K562 (cell line): ENCODE measurements around the gene NAPA. TPM values are rescaled to one million over a fixed set of nuclear protein-coding genes. Genes with fewer than 3 reads are reported as not detected.
A peak's percentile ranks its signal among the peaks of the same experiment; 100 is the strongest.

ENCODE experiments used
- ADNP ChIP-seq: fragments of 200-800 bp; sonication (Bioruptor generic); IDR thresholded peaks from 2 replicates; pipeline ENCODE4 v1.6.1; 2016; ENCODE audit warnings: missing genetic modification characterization, missing compliant biosample characterization
- CREB1 ChIP-seq, 2 experiments: sonication (generic) in 1 of 2; formaldehyde crosslinking in 1 of 2; IDR thresholded peaks; 2 replicates each; pipeline versions ENCODE4 v1.6.1 to v1.8.0; 2012 to 2022; ENCODE audit warnings: inconsistent platforms in 1 of 2, mild to moderate bottlenecking in 1 of 2, missing genetic modification reagents in 1 of 2, moderate library complexity in 1 of 2
- ETV1 ChIP-seq: fragments of 450-650 bp; conservative IDR thresholded peaks from 2 replicates; pipeline ENCODE4 v1.6.1; 2016; ENCODE audit warnings: missing genetic modification characterization, control low read depth, low read depth, missing compliant biosample characterization
- FOXJ3 ChIP-seq: sonication (generic); formaldehyde crosslinking; IDR thresholded peaks from 2 replicates; pipeline ENCODE4 v1.4.0; 2020; ENCODE audit warnings: mild to moderate bottlenecking, missing genetic modification reagents
- FOXK1 ChIP-seq: sonication (generic); formaldehyde crosslinking; IDR thresholded peaks from 2 replicates; pipeline ENCODE4 v1.8.0; 2022; ENCODE audit warnings: missing genetic modification reagents, mild to moderate bottlenecking, borderline replicate concordance
- KDM2B ChIP-seq: fragments of 250-450 bp; sonication (Bioruptor Pico); IDR thresholded peaks from 2 replicates; pipeline ENCODE4 v1.8.0; 2021; ENCODE audit warnings: mild to moderate bottlenecking, moderate library complexity
- NR1H2 ChIP-seq: sonication (generic); formaldehyde crosslinking; IDR thresholded peaks from 2 replicates; pipeline ENCODE4 v1.4.0; 2020; ENCODE audit warnings: mild to moderate bottlenecking, missing genetic modification reagents
- PPARD ChIP-seq: fragments of 250-450 bp; sonication (Bioruptor Pico); IDR thresholded peaks from 2 replicates; pipeline ENCODE4 v1.8.0; 2022; ENCODE audit warnings: inconsistent platforms, mild to moderate bottlenecking, moderate library complexity
- PTTG1 ChIP-seq: fragments of 450-650 bp; IDR thresholded peaks from 2 replicates; pipeline ENCODE4 v1.6.1; 2016; ENCODE audit warnings: low read depth, mild to moderate bottlenecking, missing genetic modification characterization, missing compliant biosample characterization
- SRSF7 ChIP-seq: fragments of 200-400 bp; formaldehyde crosslinking; optimal IDR thresholded peaks from 2 replicates; pipeline ENCODE3; 2017; ENCODE audit warnings: mild to moderate bottlenecking, low read depth, low read length
- TBL1XR1 ChIP-seq, 2 experiments: IDR thresholded peaks; 2 replicates each; pipeline ENCODE4 v1.6.1; 2012; ENCODE audit warnings: improper control_type of control experiment in 2 of 2, low read length in 2 of 2, mild to moderate bottlenecking in 1 of 2
- TEAD2 ChIP-seq: fragments of 450-650 bp; IDR thresholded peaks from 2 replicates; pipeline ENCODE4 v1.6.1; 2016; ENCODE audit warnings: missing genetic modification characterization, control low read depth, missing compliant biosample characterization
- polyA plus RNA-seq, 8 experiments: library from polyadenylated mRNA; depleted of rRNA in 4 of 8; stranded (reverse) in 5 of 8; unstranded in 3 of 8; fragments of >200 nt; fragmentation: Nextera tagmentation in 2 of 8; fragmentation: Illumina TruSeq in 1 of 8; extraction: Ambion mirVana in 2 of 8; extraction: Trizol in 1 of 8; gene quantifications; 2 replicates each; pipeline versions ENCODE4 v1.2.1 to v1.2.3, GENCODE V29; 2011 to 2014; ENCODE audit warnings: inconsistent platforms in 1 of 8, missing spikeins in 1 of 8
- total RNA-seq, 7 experiments: library from RNA; depleted of rRNA in 6 of 7; stranded (reverse); fragments of >200 nt in 6 of 7; fragmentation: Illumina TruSeq in 2 of 7; extraction: Trizol in 2 of 7; gene quantifications; 2 replicates each; pipeline versions ENCODE4 v1.2.1 to v1.2.3, GENCODE V29; 2011 to 2021; ENCODE audit warnings: low replicate concordance in 1 of 7
- TF ChIP-seq, protein P1 (sequence below): fragments of 200-600 bp; sonication (generic); IDR thresholded peaks from one replicate; pipeline ENCODE4 v1.6.1; 2012; ENCODE audit warnings: mild to moderate bottlenecking, low read depth, low read length, inconsistent platforms
- TF ChIP-seq, protein P2 (sequence below): sonication (generic); formaldehyde crosslinking; IDR thresholded peaks from 2 replicates; pipeline ENCODE4 v1.8.0; 2022; ENCODE audit warnings: missing genetic modification reagents, mild to moderate bottlenecking, moderate library complexity, borderline replicate concordance
- TF ChIP-seq, protein P3 (sequence below): sonication (generic); formaldehyde crosslinking; IDR thresholded peaks from 2 replicates; pipeline ENCODE4 v1.9.0; 2022; ENCODE audit warnings: mild to moderate bottlenecking, missing genetic modification reagents

Gene NAPA
- total and polyA plus RNA-seq, 9 of the 15 experiments (the other 6 are each of a cell fraction or from before 2014, with no cell fraction given) = 5.4 to 98.6 (median 77.5) TPM

DNA sequence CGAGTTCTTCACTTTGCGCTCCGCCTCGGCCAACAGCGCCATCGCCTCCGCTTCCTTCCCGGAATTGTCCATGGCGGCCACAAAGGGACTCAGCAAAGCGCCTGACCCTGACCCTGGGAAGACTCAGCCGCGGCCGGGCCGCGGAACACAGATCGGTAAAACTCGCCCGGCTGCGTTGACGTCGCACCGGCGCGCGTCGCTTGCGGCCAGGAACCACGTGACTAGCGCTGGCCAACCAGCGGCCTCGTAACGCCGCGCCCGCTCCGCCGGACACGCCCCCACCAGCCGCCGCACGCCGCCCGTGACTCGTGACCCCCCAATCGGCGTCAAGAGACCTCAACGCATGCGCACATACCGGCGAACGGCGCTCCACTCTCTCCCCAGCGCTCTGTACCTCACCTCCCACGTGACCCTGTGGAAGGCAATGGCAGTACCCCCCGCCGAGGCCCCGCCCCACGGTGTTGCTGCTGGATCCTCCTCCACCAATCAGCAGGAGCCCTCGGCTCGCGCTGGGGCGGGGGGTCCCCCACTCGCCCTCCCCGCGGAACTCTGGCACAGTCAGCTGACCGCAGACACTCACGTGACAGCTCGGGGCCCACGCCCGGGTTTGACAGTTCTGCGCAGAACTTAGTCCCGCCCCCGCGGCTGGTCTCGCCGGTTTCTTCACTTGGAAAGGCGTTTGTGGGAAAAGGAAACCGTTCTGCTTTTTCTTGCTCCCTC, at the start of gene NAPA (continued):
- TF ChIP-seq, protein P1, sequence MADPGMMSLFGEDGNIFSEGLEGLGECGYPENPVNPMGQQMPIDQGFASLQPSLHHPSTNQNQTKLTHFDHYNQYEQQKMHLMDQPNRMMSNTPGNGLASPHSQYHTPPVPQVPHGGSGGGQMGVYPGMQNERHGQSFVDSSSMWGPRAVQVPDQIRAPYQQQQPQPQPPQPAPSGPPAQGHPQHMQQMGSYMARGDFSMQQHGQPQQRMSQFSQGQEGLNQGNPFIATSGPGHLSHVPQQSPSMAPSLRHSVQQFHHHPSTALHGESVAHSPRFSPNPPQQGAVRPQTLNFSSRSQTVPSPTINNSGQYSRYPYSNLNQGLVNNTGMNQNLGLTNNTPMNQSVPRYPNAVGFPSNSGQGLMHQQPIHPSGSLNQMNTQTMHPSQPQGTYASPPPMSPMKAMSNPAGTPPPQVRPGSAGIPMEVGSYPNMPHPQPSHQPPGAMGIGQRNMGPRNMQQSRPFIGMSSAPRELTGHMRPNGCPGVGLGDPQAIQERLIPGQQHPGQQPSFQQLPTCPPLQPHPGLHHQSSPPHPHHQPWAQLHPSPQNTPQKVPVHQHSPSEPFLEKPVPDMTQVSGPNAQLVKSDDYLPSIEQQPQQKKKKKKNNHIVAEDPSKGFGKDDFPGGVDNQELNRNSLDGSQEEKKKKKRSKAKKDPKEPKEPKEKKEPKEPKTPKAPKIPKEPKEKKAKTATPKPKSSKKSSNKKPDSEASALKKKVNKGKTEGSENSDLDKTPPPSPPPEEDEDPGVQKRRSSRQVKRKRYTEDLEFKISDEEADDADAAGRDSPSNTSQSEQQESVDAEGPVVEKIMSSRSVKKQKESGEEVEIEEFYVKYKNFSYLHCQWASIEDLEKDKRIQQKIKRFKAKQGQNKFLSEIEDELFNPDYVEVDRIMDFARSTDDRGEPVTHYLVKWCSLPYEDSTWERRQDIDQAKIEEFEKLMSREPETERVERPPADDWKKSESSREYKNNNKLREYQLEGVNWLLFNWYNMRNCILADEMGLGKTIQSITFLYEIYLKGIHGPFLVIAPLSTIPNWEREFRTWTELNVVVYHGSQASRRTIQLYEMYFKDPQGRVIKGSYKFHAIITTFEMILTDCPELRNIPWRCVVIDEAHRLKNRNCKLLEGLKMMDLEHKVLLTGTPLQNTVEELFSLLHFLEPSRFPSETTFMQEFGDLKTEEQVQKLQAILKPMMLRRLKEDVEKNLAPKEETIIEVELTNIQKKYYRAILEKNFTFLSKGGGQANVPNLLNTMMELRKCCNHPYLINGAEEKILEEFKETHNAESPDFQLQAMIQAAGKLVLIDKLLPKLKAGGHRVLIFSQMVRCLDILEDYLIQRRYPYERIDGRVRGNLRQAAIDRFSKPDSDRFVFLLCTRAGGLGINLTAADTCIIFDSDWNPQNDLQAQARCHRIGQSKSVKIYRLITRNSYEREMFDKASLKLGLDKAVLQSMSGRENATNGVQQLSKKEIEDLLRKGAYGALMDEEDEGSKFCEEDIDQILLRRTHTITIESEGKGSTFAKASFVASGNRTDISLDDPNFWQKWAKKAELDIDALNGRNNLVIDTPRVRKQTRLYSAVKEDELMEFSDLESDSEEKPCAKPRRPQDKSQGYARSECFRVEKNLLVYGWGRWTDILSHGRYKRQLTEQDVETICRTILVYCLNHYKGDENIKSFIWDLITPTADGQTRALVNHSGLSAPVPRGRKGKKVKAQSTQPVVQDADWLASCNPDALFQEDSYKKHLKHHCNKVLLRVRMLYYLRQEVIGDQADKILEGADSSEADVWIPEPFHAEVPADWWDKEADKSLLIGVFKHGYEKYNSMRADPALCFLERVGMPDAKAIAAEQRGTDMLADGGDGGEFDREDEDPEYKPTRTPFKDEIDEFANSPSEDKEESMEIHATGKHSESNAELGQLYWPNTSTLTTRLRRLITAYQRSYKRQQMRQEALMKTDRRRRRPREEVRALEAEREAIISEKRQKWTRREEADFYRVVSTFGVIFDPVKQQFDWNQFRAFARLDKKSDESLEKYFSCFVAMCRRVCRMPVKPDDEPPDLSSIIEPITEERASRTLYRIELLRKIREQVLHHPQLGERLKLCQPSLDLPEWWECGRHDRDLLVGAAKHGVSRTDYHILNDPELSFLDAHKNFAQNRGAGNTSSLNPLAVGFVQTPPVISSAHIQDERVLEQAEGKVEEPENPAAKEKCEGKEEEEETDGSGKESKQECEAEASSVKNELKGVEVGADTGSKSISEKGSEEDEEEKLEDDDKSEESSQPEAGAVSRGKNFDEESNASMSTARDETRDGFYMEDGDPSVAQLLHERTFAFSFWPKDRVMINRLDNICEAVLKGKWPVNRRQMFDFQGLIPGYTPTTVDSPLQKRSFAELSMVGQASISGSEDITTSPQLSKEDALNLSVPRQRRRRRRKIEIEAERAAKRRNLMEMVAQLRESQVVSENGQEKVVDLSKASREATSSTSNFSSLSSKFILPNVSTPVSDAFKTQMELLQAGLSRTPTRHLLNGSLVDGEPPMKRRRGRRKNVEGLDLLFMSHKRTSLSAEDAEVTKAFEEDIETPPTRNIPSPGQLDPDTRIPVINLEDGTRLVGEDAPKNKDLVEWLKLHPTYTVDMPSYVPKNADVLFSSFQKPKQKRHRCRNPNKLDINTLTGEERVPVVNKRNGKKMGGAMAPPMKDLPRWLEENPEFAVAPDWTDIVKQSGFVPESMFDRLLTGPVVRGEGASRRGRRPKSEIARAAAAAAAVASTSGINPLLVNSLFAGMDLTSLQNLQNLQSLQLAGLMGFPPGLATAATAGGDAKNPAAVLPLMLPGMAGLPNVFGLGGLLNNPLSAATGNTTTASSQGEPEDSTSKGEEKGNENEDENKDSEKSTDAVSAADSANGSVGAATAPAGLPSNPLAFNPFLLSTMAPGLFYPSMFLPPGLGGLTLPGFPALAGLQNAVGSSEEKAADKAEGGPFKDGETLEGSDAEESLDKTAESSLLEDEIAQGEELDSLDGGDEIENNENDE = no peak
- no peak for TF ChIP-seq TBL1XR1 (IDR thresholded peaks at IDR 0.05; ENCODE audit: low read length in 2 of 2)
- TF ChIP-seq TEAD2 = no peak
- no peak for TF ChIP-seq PPARD
- no peak for TF ChIP-seq SRSF7
- TF ChIP-seq CREB1 (IDR thresholded peaks at IDR 0.05) = peak; percentile 94
- peak; percentile 88 for TF ChIP-seq CREB1 (CRISPR knock-in tag; IDR thresholded peaks at IDR 0.05)
- 0 out of 2 replicates have a peak, but pooled peaks have one; percentile 37 for TF ChIP-seq KDM2B (CRISPR knock-in tag)
- no peak for TF ChIP-seq PTTG1
- no peak for TF ChIP-seq FOXJ3 (CRISPR knock-in tag)
- TF ChIP-seq, protein P2, sequence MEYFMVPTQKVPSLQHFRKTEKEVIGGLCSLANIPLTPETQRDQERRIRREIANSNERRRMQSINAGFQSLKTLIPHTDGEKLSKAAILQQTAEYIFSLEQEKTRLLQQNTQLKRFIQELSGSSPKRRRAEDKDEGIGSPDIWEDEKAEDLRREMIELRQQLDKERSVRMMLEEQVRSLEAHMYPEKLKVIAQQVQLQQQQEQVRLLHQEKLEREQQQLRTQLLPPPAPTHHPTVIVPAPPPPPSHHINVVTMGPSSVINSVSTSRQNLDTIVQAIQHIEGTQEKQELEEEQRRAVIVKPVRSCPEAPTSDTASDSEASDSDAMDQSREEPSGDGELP = peak; percentile 99
- TF ChIP-seq ETV1 (tag) = no peak; the same call in 1 of the 2 replicates
- TF ChIP-seq, protein P3, sequence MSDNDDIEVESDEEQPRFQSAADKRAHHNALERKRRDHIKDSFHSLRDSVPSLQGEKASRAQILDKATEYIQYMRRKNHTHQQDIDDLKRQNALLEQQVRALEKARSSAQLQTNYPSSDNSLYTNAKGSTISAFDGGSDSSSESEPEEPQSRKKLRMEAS (CRISPR knock-in tag) = peak; percentile 92
- TF ChIP-seq FOXK1 = 0 out of 2 replicates have a peak, but pooled peaks have one; percentile 58
- no peak for TF ChIP-seq ADNP (tag)
- TF ChIP-seq NR1H2 (CRISPR knock-in tag) = no peak
